K562 (cell line): Measurements from ENCODE around the gene MGAT4B. TPM values are rescaled to one million over a fixed set of nuclear protein-coding genes. Genes with fewer than 3 reads are reported as not detected.

ENCODE experiments used
- ATAC-seq: fragments of 200-7000 bp; cut with Tn5 transposase; 3 replicates; pipeline ENCODE4 v1.9.1; 2020; ENCODE audit warnings: moderate library complexity
- BruUV-seq: library from RNA; stranded (reverse); fragments of 400-500 nt; replicated peaks from 2 replicates; lab custom pipeline; 2021; lab: Mats Ljungman, UMichigan
- CTCF ChIA-PET: fragments of 300-600 bp; formaldehyde crosslinking; extraction: SDS; loops from one replicate; lab custom pipeline; 2021; ENCODE audit warnings: low intra/inter-chr PET ratio; lab: Yijun Ruan, JAX
- POLR2A ChIA-PET: fragments of 300-600, 350-650 bp; sonication (Branson Sonifier 250); formaldehyde crosslinking; extraction: SDS; loops from one replicate; lab custom pipeline; 2021; ENCODE audit warnings: antibody characterized with exemption, inconsistent platforms; lab: Yijun Ruan, JAX
- DNase-seq, 4 experiments: peaks; one replicate each; pipeline versions ENCODE4 v3.0.0 to v3.0.0-alpha.2; 2011 to 2018; ENCODE audit warnings: low spot score in 3 of 4, mixed read lengths in 3 of 4; ENCODE audit errors: extremely low read depth in 1 of 4
- FAIRE-seq: peaks from 2 replicates; lab custom pipeline; 2011; peaks lifted over from hg19 to GRCh38; lab: Jason Lieb, UNC
- H2AFZ ChIP-seq: 2 replicates; pipeline ENCODE4 v1.6.0; 2011; ENCODE audit warnings: low read depth, low read length, control low read depth, inconsistent platforms
- H3K27ac ChIP-seq: fragments of 200-600 bp; 3 replicates; pipeline ENCODE4 v1.8.0; 2011; ENCODE audit warnings: low read depth, mild to moderate bottlenecking, control low read depth, inconsistent platforms, low read length, moderate library complexity, mixed read lengths; ENCODE audit errors: extremely low read depth
- H3K27me3 ChIP-seq, 2 experiments: fragments of 300-600 bp in 1 of 2; 2 replicates in 1 of 2; 3 replicates in 1 of 2; pipeline versions ENCODE4 v1.6.0 to v1.8.0; 2011; ENCODE audit warnings: inconsistent platforms in 2 of 2, low read length in 2 of 2, mild to moderate bottlenecking in 1 of 2, mixed read lengths in 1 of 2, moderate library complexity in 1 of 2; ENCODE audit not compliant: control insufficient read depth in 2 of 2, insufficient read depth in 2 of 2
- H3K36me3 ChIP-seq: fragments of 300-600 bp; 3 replicates; pipeline ENCODE4 v1.8.0; 2011; ENCODE audit warnings: mild to moderate bottlenecking, low read length, inconsistent platforms; ENCODE audit not compliant: control insufficient read depth, insufficient read depth
- H3K4me1 ChIP-seq, 2 experiments: fragments of 200-600 bp in 1 of 2; replicated peaks in 1 of 2; 2 replicates in 1 of 2; 3 replicates in 1 of 2; pipeline versions ENCODE4 v1.5.1 to v1.8.0; 2011; ENCODE audit warnings: inconsistent platforms in 2 of 2, low read length in 2 of 2, mild to moderate bottlenecking in 1 of 2, mixed read lengths in 1 of 2, moderate library complexity in 1 of 2; ENCODE audit not compliant: control insufficient read depth in 2 of 2, insufficient read depth in 2 of 2
- H3K4me2 ChIP-seq: 2 replicates; pipeline ENCODE4 v1.6.1; 2011; ENCODE audit warnings: low read length, control low read depth, inconsistent platforms, mixed read lengths; ENCODE audit not compliant: insufficient read depth
- H3K4me3 ChIP-seq: fragments of 200-600 bp; sonication (generic), shearing (Covaris generic); 2 replicates; pipeline ENCODE4 v1.5.1; 2016; ENCODE audit warnings: control low read depth, inconsistent platforms
- H3K79me2 ChIP-seq: fragments of 200-600 bp; 3 replicates; pipeline ENCODE4 v1.8.0; 2011; ENCODE audit warnings: low read length, inconsistent platforms; ENCODE audit not compliant: control insufficient read depth, insufficient read depth
- H3K9ac ChIP-seq, 2 experiments: 2 replicates each; pipeline versions ENCODE4 v1.6.0 to v1.6.1; 2011; ENCODE audit warnings: low read depth in 2 of 2, low read length in 2 of 2, control low read depth in 1 of 2, inconsistent platforms in 1 of 2, mild to moderate bottlenecking in 1 of 2, mixed read lengths in 1 of 2; ENCODE audit not compliant: insufficient read depth in 1 of 2
- H3K9me1 ChIP-seq: one replicate; pipeline ENCODE4 v1.6.0; 2011; ENCODE audit warnings: inconsistent platforms, mild to moderate bottlenecking, low read length, moderate library complexity; ENCODE audit not compliant: control insufficient read depth, insufficient read depth
- H3K9me3 ChIP-seq: replicated peaks from 2 replicates; pipeline ENCODE4 v1.5.1; 2011; ENCODE audit warnings: low read depth, low read length, inconsistent platforms; ENCODE audit not compliant: control insufficient read depth, insufficient read depth
- H4K20me1 ChIP-seq: replicated peaks from 2 replicates; pipeline ENCODE4 v1.6.1; 2011; ENCODE audit warnings: low read length, inconsistent platforms, mixed read lengths; ENCODE audit not compliant: control insufficient read depth, insufficient read depth
- BHLHE40 ChIP-seq: IDR thresholded peaks from 2 replicates; pipeline ENCODE4 v1.6.1; 2011; ENCODE audit warnings: low read length, improper control_type of control experiment
- FOXA1 ChIP-seq: fragments of 450-650 bp; IDR thresholded peaks from 2 replicates; pipeline ENCODE4 v1.6.1; 2016; ENCODE audit warnings: mild to moderate bottlenecking, borderline replicate concordance
- FOXK2 ChIP-seq, 2 experiments: fragments of 450-650 bp; IDR thresholded peaks in 1 of 2; conservative IDR thresholded peaks in 1 of 2; 2 replicates each; pipeline ENCODE4 v1.6.1; 2016; ENCODE audit warnings: low read depth in 2 of 2, mild to moderate bottlenecking in 1 of 2
- TAF15 ChIP-seq: fragments of 200-400 bp; formaldehyde crosslinking; IDR thresholded peaks from 2 replicates; pipeline ENCODE4 v1.6.1; 2017; ENCODE audit warnings: mild to moderate bottlenecking, low read depth, low read length, moderate library complexity
- THRA ChIP-seq: fragments of 450-650 bp; IDR thresholded peaks from 2 replicates; pipeline ENCODE4 v1.6.1; 2017; ENCODE audit warnings: mild to moderate bottlenecking, moderate library complexity
- WGBS: fragments of 100-300 bp; shearing (Covaris generic); methylation state at CpG from one replicate; pipeline ENCODE4 v1.1.6; 2016; ENCODE audit warnings: low coverage, mixed read lengths; ENCODE audit not compliant: insufficient coverage; ENCODE audit errors: missing lambda C conversion rate; 5-methylcytosine and 5-hydroxymethylcytosine counted together
- in situ Hi-C: fragments of 300-500 bp; cut with MboI; formaldehyde crosslinking; loops from 4 replicates; pipeline ENCODE4 v1.15.0; 2018; ENCODE audit warnings: inconsistent platforms, mixed read lengths
- intact Hi-C: fragments of 100-400 bp; cut with micrococcal nuclease; formaldehyde crosslinking; loops from 2 replicates; pipeline ENCODE4 v1.14.2; 2022
- polyA plus RNA-seq, 8 experiments: library from polyadenylated mRNA; depleted of rRNA in 4 of 8; stranded (reverse) in 5 of 8; unstranded in 3 of 8; fragments of >200 nt; fragmentation: Nextera tagmentation in 2 of 8; fragmentation: Illumina TruSeq in 1 of 8; extraction: Ambion mirVana in 2 of 8; extraction: Trizol in 1 of 8; gene quantifications; 2 replicates each; pipeline versions ENCODE4 v1.2.1 to v1.2.3, GENCODE V29; 2011 to 2014; ENCODE audit warnings: inconsistent platforms in 1 of 8, missing spikeins in 1 of 8
- total RNA-seq, 7 experiments: library from RNA; depleted of rRNA in 6 of 7; stranded (reverse); fragments of >200 nt in 6 of 7; fragmentation: Illumina TruSeq in 2 of 7; extraction: Trizol in 2 of 7; gene quantifications; 2 replicates each; pipeline versions ENCODE4 v1.2.1 to v1.2.3, GENCODE V29; 2011 to 2021; ENCODE audit warnings: low replicate concordance in 1 of 7

Gene MGAT4B
- total and polyA plus RNA-seq, 9 of the 15 experiments (the other 6 are each of a cell fraction or from before 2014, with no cell fraction given), result 0.34 to 133 (median 75.4) TPM

DNA sequence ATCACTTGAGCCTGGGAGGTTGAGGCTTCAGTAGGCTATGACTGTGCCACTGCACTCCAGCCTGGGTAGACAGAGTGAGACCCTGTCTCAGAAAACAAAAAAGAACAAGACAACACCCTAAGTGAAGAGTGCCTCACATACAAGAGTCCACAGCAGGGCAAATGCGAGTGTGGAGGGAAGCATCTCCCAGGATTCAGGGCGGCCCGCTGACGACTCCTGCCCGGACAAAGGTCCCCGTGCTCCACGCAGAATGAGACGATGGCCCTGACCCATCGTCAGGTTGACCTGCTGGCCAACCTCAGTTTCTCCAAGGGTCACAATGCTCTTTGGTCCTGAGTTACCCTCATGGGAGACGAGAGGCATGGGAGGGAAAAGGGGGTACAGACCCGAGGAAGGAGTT lies 33.7 kb upstream of the MGAT4B start:
- 90% methylated on average over 10 of the region's 11 CpGs for WGBS
- peaks cover 4% of the 10 kb centered on the region; the same call in 1 of the 2 replicates for H4K20me1 ChIP-seq
- H3K27ac ChIP-seq, result no peak overlapping the region
- H3K9me1 ChIP-seq, result no peaks in the 10 kb centered on the region
- peaks cover 53% of the 10 kb centered on the region; the same call in 2 of the 3 replicates for H3K36me3 ChIP-seq
- CTCF ChIA-PET, result no interaction called here
- peaks cover 0 to 13% of the 10 kb centered on the region in 2 experiments; a peak in 3 of 5 replicates for H3K4me1 ChIP-seq
- POLR2A ChIA-PET, result interaction anchor here (1.0 kb wide), 2 partner anchors 9 to 11 kb away, joined by 3 to 4 read pairs; no protein-coding TSS in a partner anchor
- in situ Hi-C loops (no loop called here), intact Hi-C loops (no loop called here)
- no peak overlapping the region for H3K4me2 ChIP-seq
- no peaks in the 10 kb centered on the region for H3K79me2 ChIP-seq
- DNase-seq, result no peak
- no peak for ATAC-seq
- H3K9me3 ChIP-seq, result no peaks in the 10 kb centered on the region
- H3K4me3 ChIP-seq, result no peak overlapping the region
- no peak for TF ChIP-seq FOXK2 (conservative IDR thresholded peaks at IDR 0.05 in 1 of 2, IDR thresholded peaks at IDR 0.05 in 1 of 2; ENCODE audit: low read depth in 2 of 2)
- TF ChIP-seq FOXA1, result no peak
- no peak for TF ChIP-seq TAF15
- TF ChIP-seq BHLHE40, result no peak
- TF ChIP-seq THRA, result no peak
- FAIRE-seq, result no peak
- H3K9ac ChIP-seq, result no peak overlapping the region
- no TSS peak for BruUV-seq
- H2AFZ ChIP-seq, result no peak overlapping the region
- H3K27me3 ChIP-seq, result no peaks in the 10 kb centered on the region
